Measurements from ENCODE around the gene MANSC4. TPM values are rescaled to one million over a fixed set of nuclear protein-coding genes. Genes with fewer than 3 reads are reported as not detected.

The MANSC4 gene
- total and polyA plus RNA-seq, 10 of the 15 experiments (the other 5 are each of a cell fraction or from before 2014, with no cell fraction given), result 0.18 to 0.21 (median 0.19) TPM; not detected in 7

DNA sequence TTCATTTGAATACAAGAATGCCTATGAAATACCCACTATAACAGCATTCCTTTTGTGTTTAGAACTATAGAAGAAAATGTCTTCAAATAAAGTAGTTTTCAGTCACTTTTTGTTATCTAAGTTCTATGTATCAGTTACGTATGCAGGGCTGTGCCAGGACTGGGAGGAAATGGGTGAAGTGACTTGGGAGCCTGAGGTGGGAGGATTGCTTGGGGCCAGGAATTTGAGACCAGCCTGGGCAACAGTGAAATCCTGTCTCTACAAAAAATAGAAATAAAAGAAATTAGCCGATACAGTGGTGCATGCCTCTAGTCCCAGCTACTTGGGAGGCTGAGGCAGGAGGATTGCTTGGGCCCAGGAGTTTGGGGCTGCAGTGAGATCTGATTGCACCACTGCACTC lies 22.9 kb upstream of the MANSC4 start:
- RAD21 ChIA-PET (ENCODE audit: unreplicated experiment), result no interaction called here
- CTCF ChIA-PET, result interaction anchor here (1.2 to 1.5 kb wide), 2 partner anchors 15 to 19 kb away, joined by 3 read pairs; no protein-coding TSS in a partner anchor
- FAIRE-seq (no peak), ATAC-seq (no peak), DNase-seq (ENCODE audit: low read depth, low spot score) (no peak)
- intact Hi-C loops (cut with micrococcal nuclease; ENCODE audit: unreplicated experiment) (no loop called here), in situ Hi-C loops (cut with MboI) (no loop called here)
- H3K27me3 ChIP-seq (replicated peaks in 1 of 2; ENCODE audit: control insufficient read depth in 2 of 2, insufficient read depth in 2 of 2, low read length in 1 of 2), result no peaks in the 10 kb centered on the region
- no peaks in the 10 kb centered on the region for H3K9me3 ChIP-seq (replicated peaks; ENCODE audit: control insufficient read depth, insufficient read depth, low read length)
- no peak overlapping the region for H3K4me3 ChIP-seq
- H4K20me1 ChIP-seq (ENCODE audit: control insufficient read depth, insufficient read depth), result no peaks in the 10 kb centered on the region
- no TSS peak for BruUV-seq (replicated peaks)
- no peaks in the 10 kb centered on the region for H3K4me1 ChIP-seq (ENCODE audit: control insufficient read depth, insufficient read depth, low read length)
- 93% methylated on average over 2 of the region's 2 CpGs for WGBS (ENCODE audit: insufficient coverage, insufficient replicate concordance, low lambda C conversion rate, missing lambda C conversion rate)
- no peak overlapping the region for H3K4me2 ChIP-seq (ENCODE audit: control insufficient read depth, insufficient read depth)
- peaks cover 0 to 4% of the 10 kb centered on the region in 2 experiments; a peak in 1 of 4 replicates for H3K36me3 ChIP-seq (ENCODE audit: control insufficient read depth in 2 of 2, insufficient read depth in 2 of 2, low read length in 1 of 2)
- POLR2A ChIA-PET, result no interaction called here
- no peak overlapping the region for H3K27ac ChIP-seq (ENCODE audit: control insufficient read depth, insufficient read depth)
- no peak overlapping the region for H3K9ac ChIP-seq (ENCODE audit: control insufficient read depth, insufficient read depth, low read length)
- SMC1A ChIA-PET (ENCODE audit: uncharacterized antibody, unreplicated experiment), result no interaction called here
- H3K79me2 ChIP-seq (ENCODE audit: control insufficient read depth, insufficient read depth, low read length), result no peaks in the 10 kb centered on the region
- H2AFZ ChIP-seq (ENCODE audit: control insufficient read depth, low read depth, low read length), result no peak overlapping the region
- TF ChIP-seq RAD51 (IDR thresholded peaks at IDR 0.05) (no peak), CEBPB (IDR thresholded peaks at IDR 0.05; ENCODE audit: borderline replicate concordance in 1 of 2, low read depth in 2 of 2, low read length in 2 of 2) (no peak), ZZZ3 (IDR thresholded peaks at IDR 0.05; ENCODE audit: control insufficient read depth, insufficient read length, low read depth) (no peak), SP1 (IDR thresholded peaks at IDR 0.05; ENCODE audit: low read depth, low read length) (no peak), EP300 (IDR thresholded peaks at IDR 0.05; ENCODE audit: borderline replicate concordance in 1 of 2, control insufficient read depth in 1 of 2, low read depth in 2 of 2, low read length in 2 of 2) (no peak), SIN3A (IDR thresholded peaks at IDR 0.05; ENCODE audit: low read depth, low read length) (no peak), CHD1 (IDR thresholded peaks at IDR 0.05; ENCODE audit: low read depth, low read length) (no peak), YY1 (IDR thresholded peaks at IDR 0.05; ENCODE audit: low read depth, low read length) (no peak), EZH2 (IDR thresholded peaks at IDR 0.05; ENCODE audit: borderline replicate concordance, control insufficient read depth, low read depth, low read length) (no peak)
- TF ChIP-seq, protein P1, sequence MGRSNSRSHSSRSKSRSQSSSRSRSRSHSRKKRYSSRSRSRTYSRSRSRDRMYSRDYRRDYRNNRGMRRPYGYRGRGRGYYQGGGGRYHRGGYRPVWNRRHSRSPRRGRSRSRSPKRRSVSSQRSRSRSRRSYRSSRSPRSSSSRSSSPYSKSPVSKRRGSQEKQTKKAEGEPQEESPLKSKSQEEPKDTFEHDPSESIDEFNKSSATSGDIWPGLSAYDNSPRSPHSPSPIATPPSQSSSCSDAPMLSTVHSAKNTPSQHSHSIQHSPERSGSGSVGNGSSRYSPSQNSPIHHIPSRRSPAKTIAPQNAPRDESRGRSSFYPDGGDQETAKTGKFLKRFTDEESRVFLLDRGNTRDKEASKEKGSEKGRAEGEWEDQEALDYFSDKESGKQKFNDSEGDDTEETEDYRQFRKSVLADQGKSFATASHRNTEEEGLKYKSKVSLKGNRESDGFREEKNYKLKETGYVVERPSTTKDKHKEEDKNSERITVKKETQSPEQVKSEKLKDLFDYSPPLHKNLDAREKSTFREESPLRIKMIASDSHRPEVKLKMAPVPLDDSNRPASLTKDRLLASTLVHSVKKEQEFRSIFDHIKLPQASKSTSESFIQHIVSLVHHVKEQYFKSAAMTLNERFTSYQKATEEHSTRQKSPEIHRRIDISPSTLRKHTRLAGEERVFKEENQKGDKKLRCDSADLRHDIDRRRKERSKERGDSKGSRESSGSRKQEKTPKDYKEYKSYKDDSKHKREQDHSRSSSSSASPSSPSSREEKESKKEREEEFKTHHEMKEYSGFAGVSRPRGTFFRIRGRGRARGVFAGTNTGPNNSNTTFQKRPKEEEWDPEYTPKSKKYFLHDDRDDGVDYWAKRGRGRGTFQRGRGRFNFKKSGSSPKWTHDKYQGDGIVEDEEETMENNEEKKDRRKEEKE (IDR thresholded peaks at IDR 0.05), result no peak
- TF ChIP-seq, protein P2, sequence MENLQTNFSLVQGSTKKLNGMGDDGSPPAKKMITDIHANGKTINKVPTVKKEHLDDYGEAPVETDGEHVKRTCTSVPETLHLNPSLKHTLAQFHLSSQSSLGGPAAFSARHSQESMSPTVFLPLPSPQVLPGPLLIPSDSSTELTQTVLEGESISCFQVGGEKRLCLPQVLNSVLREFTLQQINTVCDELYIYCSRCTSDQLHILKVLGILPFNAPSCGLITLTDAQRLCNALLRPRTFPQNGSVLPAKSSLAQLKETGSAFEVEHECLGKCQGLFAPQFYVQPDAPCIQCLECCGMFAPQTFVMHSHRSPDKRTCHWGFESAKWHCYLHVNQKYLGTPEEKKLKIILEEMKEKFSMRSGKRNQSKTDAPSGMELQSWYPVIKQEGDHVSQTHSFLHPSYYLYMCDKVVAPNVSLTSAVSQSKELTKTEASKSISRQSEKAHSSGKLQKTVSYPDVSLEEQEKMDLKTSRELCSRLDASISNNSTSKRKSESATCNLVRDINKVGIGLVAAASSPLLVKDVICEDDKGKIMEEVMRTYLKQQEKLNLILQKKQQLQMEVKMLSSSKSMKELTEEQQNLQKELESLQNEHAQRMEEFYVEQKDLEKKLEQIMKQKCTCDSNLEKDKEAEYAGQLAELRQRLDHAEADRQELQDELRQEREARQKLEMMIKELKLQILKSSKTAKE (IDR thresholded peaks at IDR 0.05; ENCODE audit: low read depth, poor library complexity, severe bottlenecking), result no peak
- TF ChIP-seq, protein P3, sequence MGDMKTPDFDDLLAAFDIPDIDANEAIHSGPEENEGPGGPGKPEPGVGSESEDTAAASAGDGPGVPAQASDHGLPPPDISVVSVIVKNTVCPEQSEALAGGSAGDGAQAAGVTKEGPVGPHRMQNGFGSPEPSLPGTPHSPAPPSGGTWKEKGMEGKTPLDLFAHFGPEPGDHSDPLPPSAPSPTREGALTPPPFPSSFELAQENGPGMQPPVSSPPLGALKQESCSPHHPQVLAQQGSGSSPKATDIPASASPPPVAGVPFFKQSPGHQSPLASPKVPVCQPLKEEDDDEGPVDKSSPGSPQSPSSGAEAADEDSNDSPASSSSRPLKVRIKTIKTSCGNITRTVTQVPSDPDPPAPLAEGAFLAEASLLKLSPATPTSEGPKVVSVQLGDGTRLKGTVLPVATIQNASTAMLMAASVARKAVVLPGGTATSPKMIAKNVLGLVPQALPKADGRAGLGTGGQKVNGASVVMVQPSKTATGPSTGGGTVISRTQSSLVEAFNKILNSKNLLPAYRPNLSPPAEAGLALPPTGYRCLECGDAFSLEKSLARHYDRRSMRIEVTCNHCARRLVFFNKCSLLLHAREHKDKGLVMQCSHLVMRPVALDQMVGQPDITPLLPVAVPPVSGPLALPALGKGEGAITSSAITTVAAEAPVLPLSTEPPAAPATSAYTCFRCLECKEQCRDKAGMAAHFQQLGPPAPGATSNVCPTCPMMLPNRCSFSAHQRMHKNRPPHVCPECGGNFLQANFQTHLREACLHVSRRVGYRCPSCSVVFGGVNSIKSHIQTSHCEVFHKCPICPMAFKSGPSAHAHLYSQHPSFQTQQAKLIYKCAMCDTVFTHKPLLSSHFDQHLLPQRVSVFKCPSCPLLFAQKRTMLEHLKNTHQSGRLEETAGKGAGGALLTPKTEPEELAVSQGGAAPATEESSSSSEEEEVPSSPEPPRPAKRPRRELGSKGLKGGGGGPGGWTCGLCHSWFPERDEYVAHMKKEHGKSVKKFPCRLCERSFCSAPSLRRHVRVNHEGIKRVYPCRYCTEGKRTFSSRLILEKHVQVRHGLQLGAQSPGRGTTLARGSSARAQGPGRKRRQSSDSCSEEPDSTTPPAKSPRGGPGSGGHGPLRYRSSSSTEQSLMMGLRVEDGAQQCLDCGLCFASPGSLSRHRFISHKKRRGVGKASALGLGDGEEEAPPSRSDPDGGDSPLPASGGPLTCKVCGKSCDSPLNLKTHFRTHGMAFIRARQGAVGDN (IDR thresholded peaks at IDR 0.05), result no peak
- TF ChIP-seq, protein P4, sequence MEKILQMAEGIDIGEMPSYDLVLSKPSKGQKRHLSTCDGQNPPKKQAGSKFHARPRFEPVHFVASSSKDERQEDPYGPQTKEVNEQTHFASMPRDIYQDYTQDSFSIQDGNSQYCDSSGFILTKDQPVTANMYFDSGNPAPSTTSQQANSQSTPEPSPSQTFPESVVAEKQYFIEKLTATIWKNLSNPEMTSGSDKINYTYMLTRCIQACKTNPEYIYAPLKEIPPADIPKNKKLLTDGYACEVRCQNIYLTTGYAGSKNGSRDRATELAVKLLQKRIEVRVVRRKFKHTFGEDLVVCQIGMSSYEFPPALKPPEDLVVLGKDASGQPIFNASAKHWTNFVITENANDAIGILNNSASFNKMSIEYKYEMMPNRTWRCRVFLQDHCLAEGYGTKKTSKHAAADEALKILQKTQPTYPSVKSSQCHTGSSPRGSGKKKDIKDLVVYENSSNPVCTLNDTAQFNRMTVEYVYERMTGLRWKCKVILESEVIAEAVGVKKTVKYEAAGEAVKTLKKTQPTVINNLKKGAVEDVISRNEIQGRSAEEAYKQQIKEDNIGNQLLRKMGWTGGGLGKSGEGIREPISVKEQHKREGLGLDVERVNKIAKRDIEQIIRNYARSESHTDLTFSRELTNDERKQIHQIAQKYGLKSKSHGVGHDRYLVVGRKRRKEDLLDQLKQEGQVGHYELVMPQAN (conservative IDR thresholded peaks at IDR 0.05), result no peak

All from GM12878 (cell line).